Astrocyte (in vitro differentiated cells and primary cell): ENCODE data around the gene PIP4K2B.

Experiments
- EZH2 ChIP-seq: IDR thresholded peaks from 2 replicates; pipeline ENCODE4 v1.6.1; 2012; ENCODE audit warnings: mild to moderate bottlenecking, low read length, inconsistent platforms; ENCODE audit not compliant: insufficient read depth
- TF ChIP-seq, protein P1 (sequence below): IDR thresholded peaks from 2 replicates; pipeline ENCODE4 v1.5.1; 2011; ENCODE audit warnings: low read depth, mild to moderate bottlenecking, inconsistent platforms, low read length, moderate library complexity; ENCODE audit not compliant: insufficient read depth

GRCh38 chr17:38741921-38742410 is 57.4 kb downstream of the PIP4K2B start:
- TF ChIP-seq, protein P1, sequence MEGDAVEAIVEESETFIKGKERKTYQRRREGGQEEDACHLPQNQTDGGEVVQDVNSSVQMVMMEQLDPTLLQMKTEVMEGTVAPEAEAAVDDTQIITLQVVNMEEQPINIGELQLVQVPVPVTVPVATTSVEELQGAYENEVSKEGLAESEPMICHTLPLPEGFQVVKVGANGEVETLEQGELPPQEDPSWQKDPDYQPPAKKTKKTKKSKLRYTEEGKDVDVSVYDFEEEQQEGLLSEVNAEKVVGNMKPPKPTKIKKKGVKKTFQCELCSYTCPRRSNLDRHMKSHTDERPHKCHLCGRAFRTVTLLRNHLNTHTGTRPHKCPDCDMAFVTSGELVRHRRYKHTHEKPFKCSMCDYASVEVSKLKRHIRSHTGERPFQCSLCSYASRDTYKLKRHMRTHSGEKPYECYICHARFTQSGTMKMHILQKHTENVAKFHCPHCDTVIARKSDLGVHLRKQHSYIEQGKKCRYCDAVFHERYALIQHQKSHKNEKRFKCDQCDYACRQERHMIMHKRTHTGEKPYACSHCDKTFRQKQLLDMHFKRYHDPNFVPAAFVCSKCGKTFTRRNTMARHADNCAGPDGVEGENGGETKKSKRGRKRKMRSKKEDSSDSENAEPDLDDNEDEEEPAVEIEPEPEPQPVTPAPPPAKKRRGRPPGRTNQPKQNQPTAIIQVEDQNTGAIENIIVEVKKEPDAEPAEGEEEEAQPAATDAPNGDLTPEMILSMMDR, result no peak
- no peak for TF ChIP-seq EZH2
